HCT116 (cell line): ENCODE measurements around the gene C14orf93. TPM values are rescaled to one million over a fixed set of nuclear protein-coding genes. Genes with fewer than 3 reads are reported as not detected.

Experiments used
- ATAC-seq: fragments of 200-7000 bp; cut with Tn5 transposase; 2 replicates; pipeline ENCODE4 v1.9.1; 2020; ENCODE audit warnings: mild to moderate bottlenecking, moderate library complexity
- Bru-seq: library from RNA; stranded (reverse); fragments of 400-500 nt; gene quantifications from one replicate; lab custom pipeline; 2021; lab: Mats Ljungman, UMichigan
- BruChase-seq, 2 experiments: library from RNA; stranded (reverse); fragments of 400-500 nt; gene quantifications; one replicate each; lab custom pipeline; 2021; lab: Mats Ljungman, UMichigan
- BruUV-seq: library from RNA; stranded (reverse); fragments of 400-500 nt; replicated peaks from 2 replicates; lab custom pipeline; 2021; lab: Mats Ljungman, UMichigan
- CTCF ChIA-PET: fragments of 300-600 bp; sonication (Branson Sonifier 250); formaldehyde crosslinking; loops from one replicate; lab custom pipeline; 2021; ENCODE audit warnings: antibody characterized with exemption; lab: Charles Lee
- POLR2A ChIA-PET: fragments of 300-600, 350-600 bp; sonication (Branson Sonifier 250); formaldehyde crosslinking; loops from one replicate; lab custom pipeline; 2021; ENCODE audit warnings: antibody characterized with exemption; lab: Charles Lee
- RAD21 ChIA-PET, 2 experiments: fragments of 300-600 bp; sonication (Branson Sonifier 250); formaldehyde crosslinking; loops; one replicate each; lab custom pipeline; 2023; ENCODE audit warnings: low total read pairs in 2 of 2; ENCODE audit not compliant: uncharacterized antibody in 2 of 2, unreplicated experiment in 2 of 2, low non-redundant PET in 1 of 2; lab: Charles Lee
- DNase-seq: peaks from one replicate; pipeline ENCODE4 v3.0.0-alpha.2; 2010; ENCODE audit warnings: low read depth, low spot score
- H2AFZ ChIP-seq: fragments of 200-600 bp; shearing (Covaris generic), sonication (generic); 2 replicates; pipeline ENCODE4 v1.6.1; 2017; ENCODE audit warnings: low read depth, mixed run types, mixed read lengths, antibody characterized with exemption, low read length; ENCODE audit not compliant: poor library complexity, severe bottlenecking
- H3K27ac ChIP-seq: 2 replicates; pipeline ENCODE4 v1.5.1; 2012; ENCODE audit warnings: low read depth, low read length
- H3K27me3 ChIP-seq: fragments of 200-600 bp; sonication (generic); 2 replicates; pipeline ENCODE4 v1.6.1; 2016; ENCODE audit warnings: mixed run types, low read length, mixed read lengths; ENCODE audit not compliant: insufficient read depth
- H3K36me3 ChIP-seq, 2 experiments: fragments of 200-500 bp in 1 of 2; fragments of 200-600 bp in 1 of 2; sonication (Bioruptor generic) in 1 of 2; sonication (generic) in 1 of 2; 2 replicates each; pipeline versions ENCODE4 v1.5.1 to v1.6.1; 2014 to 2016; ENCODE audit warnings: low read length in 2 of 2, inconsistent platforms in 1 of 2, mixed read lengths in 1 of 2, mixed run types in 1 of 2; ENCODE audit not compliant: insufficient read depth in 2 of 2, control insufficient read depth in 1 of 2
- H3K4me1 ChIP-seq, 2 experiments: fragments of 200-600 bp in 1 of 2; sonication (generic) in 1 of 2; 2 replicates each; pipeline versions ENCODE4 v1.5.1 to v1.6.1; 2012 to 2017; ENCODE audit warnings: low read length in 2 of 2, inconsistent platforms in 1 of 2, mild to moderate bottlenecking in 1 of 2, mixed read lengths in 1 of 2, mixed run types in 1 of 2, moderate library complexity in 1 of 2; ENCODE audit not compliant: insufficient read depth in 2 of 2, control insufficient read depth in 1 of 2
- H3K4me2 ChIP-seq: fragments of 200-600 bp; sonication (generic); 2 replicates; pipeline ENCODE4 v1.6.1; 2017; ENCODE audit warnings: mixed run types, low read length, mixed read lengths
- H3K4me3 ChIP-seq, 2 experiments: fragments of 200-600 bp in 1 of 2; sonication (generic) in 1 of 2; replicated peaks in 1 of 2; 2 replicates each; pipeline ENCODE4 v1.5.1; 2011 to 2016; ENCODE audit warnings: low read length in 2 of 2, control low read depth in 1 of 2, low read depth in 1 of 2, mild to moderate bottlenecking in 1 of 2, mixed read lengths in 1 of 2, mixed run types in 1 of 2
- H3K79me2 ChIP-seq: fragments of 200-600 bp; sonication (generic); 2 replicates; pipeline ENCODE4 v1.6.1; 2017; ENCODE audit warnings: mild to moderate bottlenecking, mixed run types, low read length, moderate library complexity, mixed read lengths; ENCODE audit not compliant: insufficient read depth
- H3K9ac ChIP-seq: fragments of 200-600 bp; sonication (generic); 2 replicates; pipeline ENCODE4 v1.6.1; 2016; ENCODE audit warnings: low read length, mixed read lengths
- H3K9me2 ChIP-seq: fragments of 200-600 bp; sonication (generic), shearing (Covaris generic); 2 replicates; pipeline ENCODE4 v1.6.1; 2017; ENCODE audit warnings: mixed run types, mild to moderate bottlenecking, moderate library complexity; ENCODE audit not compliant: insufficient read depth
- H3K9me3 ChIP-seq, 2 experiments: fragments of 200-500 bp in 1 of 2; fragments of 200-600 bp in 1 of 2; sonication (Bioruptor generic) in 1 of 2; sonication (generic) in 1 of 2; 2 replicates each; pipeline ENCODE4 v1.6.1; 2014 to 2017; ENCODE audit warnings: low read length in 2 of 2, mixed read lengths in 2 of 2, inconsistent platforms in 1 of 2, low read depth in 1 of 2, mild to moderate bottlenecking in 1 of 2, mixed run types in 1 of 2, moderate library complexity in 1 of 2; ENCODE audit not compliant: control insufficient read depth in 1 of 2, insufficient read depth in 1 of 2
- H4K20me1 ChIP-seq: fragments of 200-600 bp; sonication (generic), shearing (Covaris generic); 2 replicates; pipeline ENCODE4 v1.6.1; 2017; ENCODE audit warnings: mixed run types, mild to moderate bottlenecking, moderate library complexity; ENCODE audit not compliant: insufficient read depth
- ATF3 ChIP-seq: IDR thresholded peaks from 2 replicates; pipeline ENCODE4 v1.6.1; 2012
- CBX3 ChIP-seq: IDR thresholded peaks from 2 replicates; pipeline ENCODE4 v1.6.1; 2012; ENCODE audit warnings: low read depth
- CTCF ChIP-seq, 3 experiments: fragments of 200-600 bp in 1 of 3; sonication (generic) in 1 of 3; IDR thresholded peaks in 2 of 3; conservative IDR thresholded peaks in 1 of 3; 2 replicates each; pipeline ENCODE4 v1.5.1; 2012 to 2017; ENCODE audit warnings: low read depth in 2 of 3, low read length in 2 of 3, antibody characterized with exemption in 1 of 3, borderline replicate concordance in 1 of 3, control low read depth in 1 of 3, mild to moderate bottlenecking in 1 of 3, mixed read lengths in 1 of 3, mixed run types in 1 of 3, moderate library complexity in 1 of 3; ENCODE audit not compliant: insufficient read depth in 1 of 3
- EGR1 ChIP-seq: IDR thresholded peaks from 2 replicates; pipeline ENCODE4 v1.6.1; 2012; ENCODE audit warnings: low read depth
- ELF1 ChIP-seq: IDR thresholded peaks from 2 replicates; pipeline ENCODE4 v1.6.1; 2012; ENCODE audit warnings: low read depth, borderline replicate concordance
- MAX ChIP-seq: IDR thresholded peaks from 2 replicates; pipeline ENCODE4 v1.6.1; 2012
- POLR2A ChIP-seq: IDR thresholded peaks from 2 replicates; pipeline ENCODE4 v1.7.0; 2011; ENCODE audit warnings: borderline replicate concordance; ENCODE audit not compliant: insufficient read depth, insufficient read length; ENCODE audit errors: extremely low read depth
- POLR2AphosphoS5 ChIP-seq: IDR thresholded peaks from 2 replicates; pipeline ENCODE4 v1.6.1; 2011; ENCODE audit warnings: mild to moderate bottlenecking, low read depth, low read length, moderate library complexity
- RAD21 ChIP-seq: IDR thresholded peaks from 2 replicates; pipeline ENCODE4 v1.6.1; 2012; ENCODE audit warnings: low read depth, mild to moderate bottlenecking
- REST ChIP-seq: IDR thresholded peaks from 2 replicates; pipeline ENCODE4 v1.6.1; 2012; ENCODE audit warnings: low read depth
- SP1 ChIP-seq: IDR thresholded peaks from 2 replicates; pipeline ENCODE4 v1.6.1; 2012; ENCODE audit warnings: low read depth
- TCF7L2 ChIP-seq: IDR thresholded peaks from 2 replicates; pipeline ENCODE4 v1.7.0; 2011; ENCODE audit warnings: borderline replicate concordance, inconsistent platforms; ENCODE audit not compliant: insufficient read depth, insufficient read length; ENCODE audit errors: extremely low read depth
- ZFX ChIP-seq: fragments of 450-650 bp; IDR thresholded peaks from 2 replicates; pipeline ENCODE4 v1.6.1; 2017
- intact Hi-C: fragments of 100-400 bp; cut with micrococcal nuclease; formaldehyde crosslinking; loops from 2 replicates; pipeline ENCODE4 v1.10.0; 2022
- long read RNA-seq: library from polyadenylated mRNA; unstranded; transcript quantifications from one replicate; pipeline ENCODE4 v2.0.0, GENCODE V29; 2021; ENCODE audit not compliant: unreplicated experiment
- polyA plus RNA-seq: library from polyadenylated mRNA; unstranded; fragments of >200 nt; gene quantifications from 2 replicates; pipeline ENCODE4 v1.2.1, GENCODE V29; 2012; ENCODE audit warnings: missing spikeins
- total RNA-seq: library from RNA; stranded (reverse); gene quantifications from one replicate; pipeline ENCODE4 v1.2.1, GENCODE V29; 2021; ENCODE audit not compliant: unreplicated experiment

The C14orf93 gene, protein sequence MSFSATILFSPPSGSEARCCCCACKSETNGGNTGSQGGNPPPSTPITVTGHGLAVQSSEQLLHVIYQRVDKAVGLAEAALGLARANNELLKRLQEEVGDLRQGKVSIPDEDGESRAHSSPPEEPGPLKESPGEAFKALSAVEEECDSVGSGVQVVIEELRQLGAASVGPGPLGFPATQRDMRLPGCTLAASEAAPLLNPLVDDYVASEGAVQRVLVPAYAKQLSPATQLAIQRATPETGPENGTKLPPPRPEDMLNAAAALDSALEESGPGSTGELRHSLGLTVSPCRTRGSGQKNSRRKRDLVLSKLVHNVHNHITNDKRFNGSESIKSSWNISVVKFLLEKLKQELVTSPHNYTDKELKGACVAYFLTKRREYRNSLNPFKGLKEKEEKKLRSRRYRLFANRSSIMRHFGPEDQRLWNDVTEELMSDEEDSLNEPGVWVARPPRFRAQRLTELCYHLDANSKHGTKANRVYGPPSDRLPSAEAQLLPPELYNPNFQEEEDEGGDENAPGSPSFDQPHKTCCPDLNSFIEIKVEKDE
- total RNA-seq: 13.7 TPM
- polyA plus RNA-seq: 15.6 and 16.8 TPM in 2 replicates
- percentile 67 among the genes with signal in this experiment for Bru-seq, nascent RNA
- percentile 61 among the genes with signal in this experiment for BruChase-seq, experiment 1, labeled RNA remaining after a 6-hour chase
- percentile 71 among the genes with signal in this experiment for BruChase-seq, experiment 2, labeled RNA remaining after a 2-hour chase
- long read RNA-seq, partial matches to known transcripts: 2 of 7 reads
- long read RNA-seq, other reads (novel, unspliced or antisense): 3 of 7 reads

DNA sequence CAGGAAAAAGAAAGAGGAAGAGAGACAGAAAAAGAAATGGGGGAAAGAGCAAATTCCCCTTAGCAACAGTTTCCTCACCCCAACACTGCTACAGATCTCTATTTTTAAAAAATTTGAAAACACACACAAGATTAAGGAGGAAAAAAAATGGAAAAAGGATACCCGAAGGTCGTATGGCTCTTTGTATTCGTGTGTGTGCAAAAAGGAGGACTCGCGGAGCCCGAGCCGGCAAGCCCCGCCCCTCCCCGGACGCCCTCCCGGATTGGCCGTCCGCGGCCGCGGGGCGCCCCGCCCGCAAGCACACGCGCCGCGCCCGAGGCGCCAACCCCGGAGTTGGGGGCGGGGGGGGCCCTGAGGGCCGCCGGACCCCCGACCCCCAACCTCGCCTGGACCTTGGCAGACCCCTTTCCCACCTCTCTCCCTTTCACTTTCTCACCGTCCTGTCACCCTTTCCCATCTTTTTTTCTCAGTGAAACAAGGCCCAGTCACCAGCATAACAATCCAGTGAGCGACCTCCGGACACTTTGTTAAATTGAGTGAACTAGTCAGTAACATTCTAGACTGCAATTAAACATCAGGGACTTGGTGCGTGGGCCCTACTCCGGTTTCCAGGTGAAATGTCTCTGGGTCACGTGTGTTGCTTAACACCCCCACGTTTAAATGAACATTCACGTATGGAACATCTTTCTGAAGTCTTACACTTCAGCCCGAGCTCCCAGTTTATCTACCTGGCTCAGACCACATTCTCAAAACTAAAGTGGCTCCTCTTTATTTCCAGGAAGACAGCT lies at the start of gene C14orf93:
TSS of gene C14orf93 (minus strand) at position 205 of the 788 bp plus-strand sequence. CDS start 11,120 bp downstream, outside the sequence.
- CTCF ChIA-PET: interaction anchor here (0.9 to 2.5 kb wide), 2 partner anchors 15 to 111 kb away, joined by 4 to 12 read pairs; no protein-coding TSS in a partner anchor
- Histone ChIP-seq H4K20me1 (no peaks in the 10 kb centered on the region), H3K27ac (peak within 1 kb of the TSS; percentile 87), H3K4me3 (peak within 1 kb of the TSS; percentile 42 to 57), H3K79me2 (no peaks in the 10 kb centered on the region), H3K4me2 (peak within 1 kb of the TSS; percentile 72), H3K9me3 (no peaks in the 10 kb centered on the region), H2AFZ (peak within 1 kb of the TSS; percentile 54), H3K4me1 (peaks cover 26 to 59% of the 10 kb centered on the region in 2 experiments), H3K9me2 (no peaks in the 10 kb centered on the region), H3K9ac (peak within 1 kb of the TSS; percentile 69), H3K27me3 (no peaks in the 10 kb centered on the region), H3K36me3 (no peaks in the 10 kb centered on the region)
- RAD21 ChIA-PET: no interaction called here
- POLR2A ChIA-PET: interaction anchor here (0.9 to 1.2 kb wide), 2 partner anchors 17 to 282 kb away, joined by 3 to 6 read pairs; no protein-coding TSS in a partner anchor
- ATAC-seq: peak; percentile 48
- intact Hi-C loops: loop anchor here (5.0 kb wide), 1 partner anchor 47 kb away; the partner anchor contains the start of gene CDH24
- TF ChIP-seq EGR1: peak; percentile 42; the same call in 1 of the 2 replicates
- no peak for TF ChIP-seq RAD21
- TF ChIP-seq CTCF (IDR thresholded peaks at IDR 0.05 in 2 of 3, conservative IDR thresholded peaks at IDR 0.05 in 1 of 3; ENCODE audit: borderline replicate concordance in 1 of 3, insufficient read depth in 1 of 3, low read depth in 2 of 3, low read length in 2 of 3): no peak
- TF ChIP-seq TCF7L2: no peak
- TF ChIP-seq CBX3: 0 out of 2 replicates have a peak, but pooled peaks have one; percentile 18
- TF ChIP-seq POLR2A: peak; percentile 59
- TF ChIP-seq SP1: no peak
- TF ChIP-seq POLR2AphosphoS5: peak; percentile 63; the same call in 1 of the 2 replicates
- no peak for TF ChIP-seq ATF3
- no peak for TF ChIP-seq REST
- TF ChIP-seq ZFX: no peak; the same call in 1 of the 2 replicates
- TF ChIP-seq ELF1: no peak
- peak; percentile 49 for TF ChIP-seq MAX
- DNase-seq: no peak
- no TSS peak for BruUV-seq
